GM12891 (cell line): ENCODE results near the gene SHISA6.

ENCODE experiments used
- POLR2A ChIP-seq: IDR thresholded peaks from 2 replicates; pipeline ENCODE4 v1.6.1; 2011; ENCODE audit warnings: low read depth, low read length, control low read depth
- POLR2AphosphoS5 ChIP-seq: IDR thresholded peaks from 2 replicates; pipeline ENCODE4 v1.6.1; 2011; ENCODE audit warnings: low read depth, low read length, control low read depth

DNA sequence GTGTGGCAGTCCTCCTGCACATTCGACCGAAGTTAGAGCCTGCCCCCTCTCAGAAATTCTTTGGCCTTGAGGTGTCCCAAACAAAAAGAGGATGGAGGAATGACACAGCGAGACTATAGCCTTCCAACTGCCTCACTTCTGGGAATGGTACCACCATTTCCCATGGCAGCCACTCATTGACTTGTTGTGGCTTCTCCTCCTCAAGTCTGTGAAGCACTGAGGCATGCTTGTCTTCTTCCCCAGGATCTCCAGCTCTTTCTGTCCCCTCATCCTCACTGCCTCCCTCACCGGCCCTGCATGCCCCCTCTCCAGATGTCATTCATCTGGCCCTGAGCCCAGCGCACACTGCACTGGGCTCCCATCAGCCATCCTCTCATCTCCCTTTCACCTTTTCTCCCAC is 313.5 kb downstream of the SHISA6 start:
- TF ChIP-seq POLR2AphosphoS5 (no peak), POLR2A (no peak)
